GM19438 (cell line): ENCODE measurements around the gene STK39.

Experiments used
- ATAC-seq: cut with Tn5 transposase; IDR thresholded peaks from one replicate; pipeline ENCODE4 v1.9.1; 2021; ENCODE audit warnings: low read depth; ENCODE audit not compliant: unreplicated experiment

Gene STK39

GRCh38 chr2:168210895-168211570 is 36.4 kb downstream of the STK39 start:
- ATAC-seq = no peak

- ATAC-seq = no peak
These were observed 37.0 kb downstream of the STK39 start for GRCh38 chr2:168210216-168210894.

- ATAC-seq = no peak
These were observed 38.7 kb downstream of the STK39 start for GRCh38 chr2:168208652-168209051.

- ATAC-seq = no peak
These were observed 39.5 kb downstream of the STK39 start for GRCh38 chr2:168207851-168208250.

GRCh38 chr2:168203762-168204693 is 43.4 kb downstream of the STK39 start:
- ATAC-seq = no peak

- no peak for ATAC-seq
These were observed 45.7 kb downstream of the STK39 start for GRCh38 chr2:168201584-168202116.

GRCh38 chr2:168200930-168201583 is 46.3 kb downstream of the STK39 start:
- no peak for ATAC-seq

- ATAC-seq = no peak
These were observed 48.8 kb downstream of the STK39 start for GRCh38 chr2:168198476-168199207.

GRCh38 chr2:168196764-168197180 is 50.6 kb downstream of the STK39 start:
- no peak for ATAC-seq

GRCh38 chr2:168194784-168195522 is 52.4 kb downstream of the STK39 start:
- ATAC-seq = peak; percentile 84

GRCh38 chr2:168192839-168193616 is 54.4 kb downstream of the STK39 start:
- no peak for ATAC-seq

GRCh38 chr2:168191955-168192785 is 55.2 kb downstream of the STK39 start:
- no peak for ATAC-seq

GRCh38 chr2:168190590-168191336 is 56.6 kb downstream of the STK39 start:
- ATAC-seq = no peak

GRCh38 chr2:168189835-168190569 is 57.4 kb downstream of the STK39 start:
- no peak for ATAC-seq

- no peak for ATAC-seq
These were observed 59.4 kb downstream of the STK39 start for GRCh38 chr2:168188002-168188401.

GRCh38 chr2:168186452-168186851 is 60.9 kb downstream of the STK39 start:
- no peak for ATAC-seq
